HG03108 (cell line): ENCODE data around the gene IDUA.
"Not testable (repeated sequence)": the region's sequence is repeated elsewhere in the genome, so short reads cannot be mapped to it uniquely, and the experiment has no call there.

ENCODE experiments used
- ATAC-seq: cut with Tn5 transposase; IDR thresholded peaks from one replicate; pipeline ENCODE4 v1.9.1; 2021; ENCODE audit warnings: moderate library complexity; ENCODE audit not compliant: unreplicated experiment

The IDUA gene

GRCh38 chr4:1043162-1043561 is 56.3 kb downstream of the IDUA start:
- ATAC-seq = no peak

- ATAC-seq = no peak
Measured at GRCh38 chr4:1043651-1044468, 57.0 kb downstream of the IDUA start.

- no peak for ATAC-seq
Measured at GRCh38 chr4:1044469-1045192, 57.8 kb downstream of the IDUA start.

GRCh38 chr4:1045193-1045594 is 58.4 kb downstream of the IDUA start:
- ATAC-seq = no peak

GRCh38 chr4:1045595-1046201 is 58.9 kb downstream of the IDUA start:
- ATAC-seq = no peak

GRCh38 chr4:1046581-1047011 is 59.8 kb downstream of the IDUA start:
- not testable (repeated sequence) for ATAC-seq

- no peak for ATAC-seq
Measured at GRCh38 chr4:1047106-1047975, 60.5 kb downstream of the IDUA start.

GRCh38 chr4:1047976-1048772 is 61.3 kb downstream of the IDUA start:
- no peak for ATAC-seq

- no peak for ATAC-seq
Measured at GRCh38 chr4:1048773-1049590, 62.1 kb downstream of the IDUA start.

- no peak for ATAC-seq
Measured at GRCh38 chr4:1049591-1049905, 62.7 kb downstream of the IDUA start.

GRCh38 chr4:1050486-1051213 is 63.8 kb downstream of the IDUA start:
- ATAC-seq = no peak

GRCh38 chr4:1051472-1051871 is 64.6 kb downstream of the IDUA start:
- ATAC-seq = no peak

GRCh38 chr4:1052231-1052671 is 65.4 kb downstream of the IDUA start:
- ATAC-seq = no peak

GRCh38 chr4:1053080-1053661 is 66.3 kb downstream of the IDUA start:
- ATAC-seq = no peak

GRCh38 chr4:1053891-1054290 is 67.0 kb downstream of the IDUA start:
- ATAC-seq = not testable (repeated sequence)
